DND-41 (cell line): Measurements from ENCODE around the gene MEGF8.

Experiments used
- ATAC-seq: fragments of 200-7000 bp; cut with Tn5 transposase; 3 replicates; pipeline ENCODE4 v1.9.1; 2021; ENCODE audit warnings: low read depth; ENCODE audit not compliant: insufficient read depth
- DNase-seq: peaks from one replicate; pipeline ENCODE4 v3.0.0-alpha.2; 2020
- H2AFZ ChIP-seq: 2 replicates; pipeline ENCODE4 v1.6.0; 2012; ENCODE audit warnings: low read depth, low read length
- H3K27ac ChIP-seq: 2 replicates; pipeline ENCODE4 v1.5.1; 2012; ENCODE audit warnings: low read length, inconsistent platforms
- H3K27me3 ChIP-seq: fragments of 200-600 bp; sonication (generic); 2 replicates; pipeline ENCODE4 v1.6.0; 2012; ENCODE audit warnings: low read length, mild to moderate bottlenecking, inconsistent platforms; ENCODE audit not compliant: insufficient read depth, poor library complexity
- H3K36me3 ChIP-seq: 2 replicates; pipeline ENCODE4 v1.5.1; 2012; ENCODE audit warnings: low read length, inconsistent platforms; ENCODE audit not compliant: insufficient read depth
- H3K4me1 ChIP-seq: 2 replicates; pipeline ENCODE4 v1.5.1; 2012; ENCODE audit warnings: mild to moderate bottlenecking, low read length; ENCODE audit not compliant: insufficient read depth
- H3K4me2 ChIP-seq: 2 replicates; pipeline ENCODE4 v1.6.0; 2012; ENCODE audit warnings: mild to moderate bottlenecking, moderate library complexity, low read length, inconsistent platforms; ENCODE audit not compliant: insufficient read depth
- H3K4me3 ChIP-seq, 2 experiments: fragments of 200-600 bp in 1 of 2; shearing (Covaris generic) in 1 of 2; 2 replicates each; pipeline ENCODE4 v1.5.1; 2012 to 2016; ENCODE audit warnings: inconsistent platforms in 2 of 2, low read length in 2 of 2, mild to moderate bottlenecking in 2 of 2, low read depth in 1 of 2, moderate library complexity in 1 of 2
- H3K79me2 ChIP-seq: 2 replicates; pipeline ENCODE4 v1.6.0; 2012; ENCODE audit warnings: low read length, inconsistent platforms; ENCODE audit not compliant: insufficient read depth
- H3K9ac ChIP-seq: 2 replicates; pipeline ENCODE4 v1.6.0; 2012; ENCODE audit warnings: low read depth, mild to moderate bottlenecking, inconsistent platforms, low read length, moderate library complexity
- H3K9me3 ChIP-seq: 2 replicates; pipeline ENCODE4 v1.5.1; 2012; ENCODE audit warnings: low read length, moderate library complexity, mild to moderate bottlenecking, inconsistent platforms; ENCODE audit not compliant: insufficient read depth, severe bottlenecking
- H4K20me1 ChIP-seq: 2 replicates; pipeline ENCODE4 v1.6.0; 2012; ENCODE audit warnings: low read length; ENCODE audit not compliant: insufficient read depth
- EZH2 ChIP-seq: IDR thresholded peaks from 3 replicates; pipeline ENCODE4 v1.6.1; 2012; ENCODE audit warnings: borderline replicate concordance, low read depth, mild to moderate bottlenecking, moderate library complexity, low read length, inconsistent platforms; ENCODE audit not compliant: severe bottlenecking
- TF ChIP-seq, protein P1 (sequence below): IDR thresholded peaks from 2 replicates; pipeline ENCODE4 v1.5.1; 2012; ENCODE audit warnings: borderline replicate concordance, low read length, moderate library complexity, mild to moderate bottlenecking; ENCODE audit not compliant: poor library complexity, severe bottlenecking; ENCODE audit errors: extremely low read depth

The MEGF8 gene

DNA sequence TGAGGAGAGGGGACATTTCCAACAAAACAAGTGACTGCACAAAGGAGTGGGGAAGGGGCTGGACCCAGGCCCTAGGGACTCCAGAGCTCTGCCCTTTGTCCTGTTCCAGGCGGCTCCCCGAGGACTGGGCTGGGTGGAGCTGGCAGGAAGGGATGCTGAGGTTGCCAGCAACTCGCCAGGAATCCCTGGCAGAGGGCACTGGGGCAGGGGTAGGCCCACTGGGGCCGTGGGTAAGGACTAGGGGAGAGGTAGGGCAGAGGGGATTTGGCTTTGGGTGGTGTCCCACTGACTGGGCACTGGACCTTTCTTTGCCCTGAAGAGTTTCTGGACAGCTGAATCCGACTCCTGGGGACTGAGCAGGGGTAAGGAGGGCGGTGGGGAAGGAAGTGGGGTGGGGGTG, 93.9 kb downstream of the MEGF8 start:
- DNase-seq (no peak), ATAC-seq (no peak)
- Histone ChIP-seq H3K4me1 (peaks cover 23% of the 10 kb centered on the region), H4K20me1 (peaks cover 14% of the 10 kb centered on the region), H3K9ac (no peak overlapping the region), H2AFZ (no peak overlapping the region), H3K27ac (no peak overlapping the region), H3K36me3 (no peaks in the 10 kb centered on the region), H3K4me2 (no peak overlapping the region), H3K9me3 (no peaks in the 10 kb centered on the region), H3K79me2 (no peaks in the 10 kb centered on the region), H3K27me3 (no peaks in the 10 kb centered on the region), H3K4me3 (no peak overlapping the region)
- TF ChIP-seq EZH2 = no peak
- TF ChIP-seq, protein P1, sequence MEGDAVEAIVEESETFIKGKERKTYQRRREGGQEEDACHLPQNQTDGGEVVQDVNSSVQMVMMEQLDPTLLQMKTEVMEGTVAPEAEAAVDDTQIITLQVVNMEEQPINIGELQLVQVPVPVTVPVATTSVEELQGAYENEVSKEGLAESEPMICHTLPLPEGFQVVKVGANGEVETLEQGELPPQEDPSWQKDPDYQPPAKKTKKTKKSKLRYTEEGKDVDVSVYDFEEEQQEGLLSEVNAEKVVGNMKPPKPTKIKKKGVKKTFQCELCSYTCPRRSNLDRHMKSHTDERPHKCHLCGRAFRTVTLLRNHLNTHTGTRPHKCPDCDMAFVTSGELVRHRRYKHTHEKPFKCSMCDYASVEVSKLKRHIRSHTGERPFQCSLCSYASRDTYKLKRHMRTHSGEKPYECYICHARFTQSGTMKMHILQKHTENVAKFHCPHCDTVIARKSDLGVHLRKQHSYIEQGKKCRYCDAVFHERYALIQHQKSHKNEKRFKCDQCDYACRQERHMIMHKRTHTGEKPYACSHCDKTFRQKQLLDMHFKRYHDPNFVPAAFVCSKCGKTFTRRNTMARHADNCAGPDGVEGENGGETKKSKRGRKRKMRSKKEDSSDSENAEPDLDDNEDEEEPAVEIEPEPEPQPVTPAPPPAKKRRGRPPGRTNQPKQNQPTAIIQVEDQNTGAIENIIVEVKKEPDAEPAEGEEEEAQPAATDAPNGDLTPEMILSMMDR = no peak

DNA sequence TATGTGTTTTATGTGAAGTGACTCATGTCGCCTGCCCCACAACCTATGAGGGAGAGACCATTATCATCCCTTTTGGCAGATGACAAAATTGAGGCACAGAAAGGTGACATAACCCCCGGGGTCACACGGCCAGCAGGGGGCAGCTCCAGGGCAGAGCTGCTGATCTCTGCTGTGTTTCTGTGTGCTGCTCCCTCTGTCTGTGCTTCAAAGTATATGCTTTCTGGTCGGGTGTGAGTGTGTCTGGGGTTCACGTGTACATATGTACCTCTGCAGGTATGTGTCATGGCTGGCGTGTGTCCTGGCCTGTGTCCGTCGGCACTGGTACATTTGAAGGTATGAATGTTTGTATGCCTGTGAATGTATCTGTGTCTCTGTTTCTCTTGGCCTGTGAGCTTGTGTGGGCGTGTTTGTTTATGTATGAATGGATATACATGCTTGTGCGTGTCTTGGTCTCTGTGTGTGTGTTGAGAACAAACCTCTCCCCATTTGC, 94.7 kb downstream of the MEGF8 start:
- Histone ChIP-seq H3K9me3 (no peaks in the 10 kb centered on the region), H3K9ac (no peak overlapping the region), H2AFZ (no peak overlapping the region), H4K20me1 (peaks cover 14% of the 10 kb centered on the region), H3K27ac (no peak overlapping the region), H3K4me3 (no peak overlapping the region), H3K4me1 (peaks cover 24% of the 10 kb centered on the region), H3K27me3 (no peaks in the 10 kb centered on the region), H3K79me2 (no peaks in the 10 kb centered on the region), H3K4me2 (no peak overlapping the region), H3K36me3 (no peaks in the 10 kb centered on the region)
- TF ChIP-seq, protein P1 = peak; percentile 72
- TF ChIP-seq EZH2 = no peak
- ATAC-seq (peak; percentile 42), DNase-seq (peak; percentile 62)

GRCh38 chr19:42421101-42421500, 95.7 kb downstream of the MEGF8 start:
- H4K20me1 ChIP-seq = peaks cover 14% of the 10 kb centered on the region
- no peak overlapping the region for H3K4me2 ChIP-seq
- TF ChIP-seq, protein P1 = no peak
- TF ChIP-seq EZH2 = no peak
- no peak overlapping the region for H3K27ac ChIP-seq
- H3K27me3 ChIP-seq = no peaks in the 10 kb centered on the region
- no peaks in the 10 kb centered on the region for H3K36me3 ChIP-seq
- DNase-seq (no peak), ATAC-seq (no peak)
- no peaks in the 10 kb centered on the region for H3K9me3 ChIP-seq
- no peaks in the 10 kb centered on the region for H3K79me2 ChIP-seq
- H3K9ac ChIP-seq = no peak overlapping the region
- no peak overlapping the region for H3K4me3 ChIP-seq
- no peak overlapping the region for H2AFZ ChIP-seq
- H3K4me1 ChIP-seq = peaks cover 24% of the 10 kb centered on the region
